EH (cell line): ENCODE measurements around the gene RMND1.
"Not testable (repeated sequence)": the region's sequence is repeated elsewhere in the genome, so short reads cannot be mapped to it uniquely, and the experiment has no call there.

Experiments used
- DNase-seq: peaks from one replicate; pipeline ENCODE4 v3.0.0-alpha.2; 2015; ENCODE audit warnings: low read depth

RMND1 gene

DNA sequence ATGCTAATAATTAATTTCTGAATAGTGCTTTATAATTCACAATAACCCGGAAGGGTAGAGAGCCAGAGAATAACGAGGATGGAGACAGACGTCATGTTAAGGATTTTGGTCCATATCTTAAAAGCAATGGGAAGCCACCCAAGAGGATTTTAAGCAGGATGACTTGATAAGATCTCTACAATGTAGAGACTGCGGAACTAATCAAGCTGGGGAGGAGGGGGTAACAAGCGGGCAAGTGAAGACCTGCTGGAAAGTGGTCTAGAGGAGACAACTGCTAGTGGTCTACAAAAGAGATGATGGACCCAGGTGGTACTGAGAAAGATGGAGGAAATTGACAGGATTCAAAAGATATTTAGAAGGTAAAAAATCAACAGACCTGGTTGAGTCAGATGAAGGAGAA lies 67.8 kb downstream of the RMND1 start:
- DNase-seq, result no peak

DNA sequence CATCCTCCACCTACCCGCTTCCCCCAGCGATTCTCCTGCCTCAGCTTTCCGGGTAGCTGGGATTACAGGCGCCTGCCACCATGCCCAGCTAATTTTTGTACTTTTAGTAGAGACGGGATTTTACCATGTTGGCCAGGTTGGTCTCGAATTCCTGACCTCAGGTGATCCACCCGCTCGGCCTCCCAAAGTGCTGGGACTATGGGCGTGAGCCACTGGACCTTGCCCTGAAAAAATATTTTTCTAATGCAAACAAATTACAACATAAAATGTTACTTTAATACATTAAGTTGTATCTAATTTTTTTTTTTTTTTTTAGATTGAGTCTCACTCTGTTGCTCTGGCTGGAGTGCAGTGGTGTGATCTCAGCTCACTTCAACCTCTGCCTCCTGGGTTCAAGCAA lies 69.3 kb downstream of the RMND1 start:
- not testable (repeated sequence) for DNase-seq

DNA sequence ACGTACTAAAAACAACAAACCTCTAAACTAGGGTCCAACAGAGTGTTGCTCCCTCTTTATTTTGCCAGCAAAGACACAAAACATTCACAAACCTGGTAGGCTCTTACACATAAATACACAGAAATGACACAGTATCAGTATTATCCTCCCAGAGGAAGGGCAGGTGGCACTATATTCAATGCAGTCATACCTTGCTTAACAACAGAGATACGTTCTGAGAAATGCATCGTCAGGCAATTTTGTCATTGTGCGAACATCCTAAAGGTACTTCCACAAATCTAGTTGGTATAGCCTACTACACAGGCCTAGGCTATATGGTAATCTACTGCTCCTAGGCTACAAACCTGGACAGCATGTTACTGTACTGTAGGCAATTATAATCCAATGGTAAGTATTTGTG lies 70.2 kb downstream of the RMND1 start:
- no peak for DNase-seq

DNA sequence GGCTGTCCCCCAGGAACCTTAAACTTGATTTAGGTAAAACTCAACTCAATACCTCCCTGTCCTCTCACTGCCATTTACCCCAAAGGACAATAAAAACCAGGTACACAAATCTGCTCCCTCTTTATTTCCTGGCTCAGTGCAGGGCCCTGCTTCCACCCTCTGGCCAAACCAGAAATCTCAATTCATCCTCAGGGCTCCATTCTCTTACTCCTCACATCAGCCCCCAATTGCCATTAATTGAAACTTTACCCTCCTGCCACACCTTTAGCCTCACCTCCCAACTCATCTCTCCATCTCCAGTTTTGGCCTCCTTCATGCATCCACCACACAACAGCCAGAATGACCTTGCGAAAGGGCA lies 71.1 kb downstream of the RMND1 start:
- no peak for DNase-seq

DNA sequence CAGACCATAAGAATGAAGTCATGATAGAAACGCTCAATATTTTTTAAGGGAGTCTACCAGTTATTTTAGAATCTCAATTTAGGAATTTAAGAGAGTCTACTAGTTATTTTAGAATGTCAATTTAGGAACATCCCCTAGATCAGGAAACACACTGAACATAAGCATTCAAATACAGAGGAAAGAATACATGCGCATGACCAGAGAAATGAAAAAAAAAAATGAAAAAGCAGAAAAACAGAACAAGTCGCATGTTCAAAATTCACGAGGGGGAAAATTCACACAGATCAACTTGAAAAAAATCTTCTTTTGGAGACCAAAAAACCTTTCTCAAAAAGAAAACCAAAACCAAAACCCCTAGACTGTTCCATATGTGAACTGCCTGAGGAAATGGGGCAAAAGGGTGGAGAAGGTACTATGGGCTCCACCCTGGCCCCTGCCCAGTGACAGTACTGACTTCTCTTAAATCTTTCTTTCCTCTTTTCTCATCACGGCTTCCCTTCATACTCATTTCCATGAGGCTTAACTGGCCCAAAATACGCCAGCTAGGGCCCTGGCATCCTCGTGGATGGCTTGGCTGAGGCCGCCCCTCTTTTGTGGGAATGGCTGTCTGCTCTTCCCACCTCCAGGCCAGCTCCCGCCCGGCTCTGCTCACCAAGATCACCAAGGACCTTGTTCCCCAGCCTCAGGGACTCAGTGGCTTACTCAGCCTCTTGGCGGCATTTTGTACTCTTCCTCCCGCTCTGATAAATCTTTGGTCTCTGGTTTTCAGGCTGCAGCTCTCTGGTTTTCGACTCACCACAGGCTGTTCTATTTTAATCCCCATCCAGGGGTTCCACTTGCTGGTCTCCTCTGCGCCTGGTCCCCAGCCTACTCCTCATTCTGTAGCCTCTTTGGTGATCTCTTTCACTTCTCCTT lies 71.7 kb downstream of the RMND1 start:
- no peak for DNase-seq

DNA sequence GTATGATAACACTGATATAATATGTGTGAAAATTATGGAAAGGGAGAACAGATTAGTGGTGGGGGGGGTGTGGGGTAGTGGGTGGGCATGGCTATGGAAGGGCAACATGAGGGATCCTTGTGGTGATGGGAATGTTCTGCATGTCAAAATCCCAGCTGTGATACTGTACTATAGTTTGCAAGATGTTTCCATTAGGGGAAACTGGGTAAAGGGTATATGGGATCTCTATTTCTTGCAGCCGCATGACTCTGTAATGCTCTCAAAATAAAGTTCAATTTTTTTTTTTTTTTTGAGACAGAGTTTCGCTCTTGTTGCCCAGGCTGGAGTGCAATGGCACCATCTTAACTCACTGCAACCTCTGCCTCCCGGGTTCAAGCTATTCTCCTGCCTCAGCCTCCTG lies 74.8 kb downstream of the RMND1 start:
- DNase-seq, result no peak

DNA sequence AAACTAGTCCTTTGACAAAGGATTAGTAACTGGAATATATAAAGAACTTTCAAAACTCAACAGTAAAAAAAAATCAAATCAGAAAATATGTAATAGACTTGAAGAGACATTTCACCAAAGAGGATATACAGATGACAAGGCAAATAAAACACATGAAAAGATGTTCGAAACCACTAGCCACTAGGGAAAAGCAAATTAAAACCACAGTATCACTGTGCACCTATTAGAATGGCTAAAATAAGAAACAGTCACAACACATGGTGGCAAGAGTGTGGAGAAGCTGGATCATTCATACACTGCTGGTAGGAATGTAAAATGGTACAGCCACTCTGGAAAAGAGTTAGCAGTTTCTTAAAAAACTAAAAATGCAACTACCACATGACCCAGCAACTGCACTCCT lies 75.5 kb downstream of the RMND1 start:
- DNase-seq, result no peak

DNA sequence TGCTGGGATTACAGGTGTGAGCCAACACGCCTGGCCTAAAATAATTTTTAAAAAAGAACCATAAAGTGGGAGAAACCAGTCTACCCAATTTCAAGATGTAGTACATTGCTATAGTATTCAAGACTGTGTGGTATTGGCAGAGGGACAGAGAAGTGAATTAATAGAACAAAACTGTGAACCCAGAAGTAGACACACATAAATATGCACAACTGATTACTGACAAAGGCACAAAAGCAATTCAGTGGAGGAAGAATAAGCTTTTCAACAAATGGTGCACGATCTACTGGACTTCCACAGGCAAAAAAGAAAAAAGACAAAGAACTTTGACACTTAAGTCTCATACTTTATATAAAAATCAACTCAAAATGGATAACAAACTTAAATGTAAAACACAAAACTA lies 76.1 kb downstream of the RMND1 start:
- DNase-seq, result no peak

DNA sequence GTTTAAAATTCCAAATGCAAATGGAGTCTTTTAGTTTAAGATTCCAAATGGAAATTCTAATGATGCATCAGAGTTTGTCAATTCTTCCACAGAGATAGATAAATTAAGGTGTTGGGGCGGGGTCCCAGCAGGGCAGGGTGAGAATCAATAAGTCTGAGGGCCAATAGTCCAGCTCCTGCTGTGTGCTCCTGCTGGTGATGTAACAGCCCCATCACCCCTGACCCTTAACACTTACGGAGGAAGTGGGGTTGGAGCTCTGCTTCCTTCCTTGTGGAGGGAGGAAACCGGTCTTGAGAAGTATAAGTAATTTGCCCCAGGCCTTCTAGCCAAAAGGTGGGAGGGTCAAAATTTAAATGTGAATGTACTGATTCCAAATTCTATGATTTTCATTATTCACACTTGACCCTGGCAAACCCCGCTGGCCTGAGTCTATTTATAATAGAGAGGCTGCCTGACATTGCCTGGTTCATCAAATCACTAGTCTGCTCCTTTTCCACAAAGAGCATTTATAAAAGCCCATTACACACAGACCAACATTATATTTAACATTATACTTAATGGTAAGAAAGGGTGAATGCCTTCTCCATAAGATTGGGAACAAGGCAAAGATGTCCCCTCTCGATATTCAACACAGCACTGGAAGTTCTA lies 77.8 kb downstream of the RMND1 start:
- DNase-seq, result no peak

DNA sequence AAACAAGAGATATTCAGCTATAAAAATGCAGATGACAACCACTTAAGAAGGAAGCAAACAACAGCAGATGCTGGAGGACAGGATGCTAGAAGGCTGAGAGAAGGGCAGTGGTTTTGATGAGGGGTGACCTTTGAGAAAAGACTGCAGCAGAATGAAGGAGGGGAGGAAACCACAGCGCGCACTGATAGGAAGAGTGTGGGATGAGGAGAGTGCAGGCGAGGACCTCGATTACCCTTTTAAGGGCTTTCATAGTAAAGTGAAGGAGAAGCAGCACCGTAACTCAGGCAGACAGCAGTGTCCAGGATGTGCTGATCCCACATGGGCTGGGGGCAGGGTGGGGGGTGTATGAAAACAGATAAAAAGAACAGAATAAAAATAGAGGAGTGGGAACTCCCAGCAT lies 79.8 kb downstream of the RMND1 start:
- DNase-seq, result no peak

DNA sequence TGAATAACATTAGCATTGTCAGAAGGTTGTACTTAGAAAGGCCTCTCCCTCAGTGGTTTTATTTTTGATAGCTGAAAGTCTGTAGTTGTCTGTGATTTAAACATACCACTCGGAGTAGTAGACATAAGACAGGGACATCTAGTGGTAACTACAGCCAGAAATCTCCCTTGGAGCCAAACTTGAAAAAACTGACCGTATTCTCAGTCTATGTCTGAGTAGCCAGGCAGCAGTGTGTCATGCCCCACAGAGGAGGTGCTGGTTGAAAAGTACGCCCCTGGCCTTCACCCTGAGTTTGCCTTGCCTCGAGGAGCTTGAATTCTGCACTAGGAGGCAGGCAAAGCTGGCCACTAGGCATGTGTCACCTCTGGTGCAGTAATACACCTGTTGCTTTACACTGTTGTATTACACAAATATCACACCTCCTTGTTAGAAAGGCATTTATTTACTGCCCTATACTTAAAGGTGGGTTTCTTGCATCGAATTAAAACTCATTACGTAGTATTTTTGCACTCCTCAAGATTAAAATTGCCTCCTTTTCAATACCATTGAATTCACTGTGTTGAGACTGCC lies 81.3 kb downstream of the RMND1 start:
- DNase-seq, result peak; percentile 35

DNA sequence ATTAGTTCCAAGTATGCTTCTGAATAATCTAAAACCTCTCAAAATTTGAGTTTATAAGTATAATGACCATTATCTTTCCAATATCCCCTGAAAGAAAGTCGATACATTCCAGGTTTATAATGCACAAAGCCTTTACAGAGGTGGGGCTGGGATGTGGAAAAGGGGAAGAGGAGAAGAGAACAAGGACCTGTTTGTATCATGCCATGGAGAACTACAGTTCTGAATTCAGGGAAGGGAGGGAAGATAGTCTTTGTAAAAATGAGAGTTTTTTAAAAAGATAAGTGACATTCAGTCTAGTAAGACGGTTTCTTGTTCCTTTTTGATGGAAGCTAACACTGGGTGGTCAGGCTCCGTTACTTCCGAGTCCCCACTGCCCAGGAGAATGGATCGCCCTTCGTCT lies 86.7 kb downstream of the RMND1 start:
- no peak for DNase-seq

DNA sequence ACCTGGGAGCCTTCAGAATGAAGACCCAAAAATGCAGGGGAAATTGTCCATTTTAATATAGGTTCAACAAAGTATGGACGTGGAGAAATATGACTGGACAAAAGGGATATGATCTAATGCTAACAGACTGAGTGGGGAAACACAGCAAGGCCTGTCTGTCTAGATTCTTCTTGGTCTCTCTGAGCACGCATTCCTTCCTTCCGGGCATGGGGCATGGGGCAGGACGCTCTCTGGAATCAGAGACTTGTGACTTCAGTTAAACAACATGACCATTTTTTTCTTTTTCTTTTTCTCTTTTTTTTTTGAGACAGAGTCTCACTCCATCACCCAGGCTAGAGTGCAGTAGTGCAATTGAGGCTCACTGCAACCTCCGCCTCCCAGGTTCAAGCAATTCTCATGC lies 92.4 kb downstream of the RMND1 start:
- no peak for DNase-seq

DNA sequence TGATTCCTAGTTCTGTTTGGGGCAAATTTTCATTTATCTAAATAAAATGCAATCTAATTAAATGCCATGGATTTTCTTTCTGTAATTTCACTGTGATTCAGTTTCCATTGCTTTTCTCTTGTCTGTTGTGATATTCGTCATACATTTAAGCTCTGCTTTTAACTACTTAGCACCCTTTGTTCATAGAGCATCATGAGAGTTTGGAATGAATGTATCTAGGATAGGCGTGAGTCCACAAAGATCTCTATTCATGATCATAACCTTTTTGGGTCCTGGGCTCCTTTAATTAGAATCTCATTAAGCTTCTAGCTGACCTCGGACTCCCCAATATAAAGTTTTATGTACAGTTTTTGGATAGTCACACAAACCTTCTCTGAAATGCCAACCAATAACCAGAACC lies 93.5 kb downstream of the RMND1 start:
- no peak for DNase-seq

DNA sequence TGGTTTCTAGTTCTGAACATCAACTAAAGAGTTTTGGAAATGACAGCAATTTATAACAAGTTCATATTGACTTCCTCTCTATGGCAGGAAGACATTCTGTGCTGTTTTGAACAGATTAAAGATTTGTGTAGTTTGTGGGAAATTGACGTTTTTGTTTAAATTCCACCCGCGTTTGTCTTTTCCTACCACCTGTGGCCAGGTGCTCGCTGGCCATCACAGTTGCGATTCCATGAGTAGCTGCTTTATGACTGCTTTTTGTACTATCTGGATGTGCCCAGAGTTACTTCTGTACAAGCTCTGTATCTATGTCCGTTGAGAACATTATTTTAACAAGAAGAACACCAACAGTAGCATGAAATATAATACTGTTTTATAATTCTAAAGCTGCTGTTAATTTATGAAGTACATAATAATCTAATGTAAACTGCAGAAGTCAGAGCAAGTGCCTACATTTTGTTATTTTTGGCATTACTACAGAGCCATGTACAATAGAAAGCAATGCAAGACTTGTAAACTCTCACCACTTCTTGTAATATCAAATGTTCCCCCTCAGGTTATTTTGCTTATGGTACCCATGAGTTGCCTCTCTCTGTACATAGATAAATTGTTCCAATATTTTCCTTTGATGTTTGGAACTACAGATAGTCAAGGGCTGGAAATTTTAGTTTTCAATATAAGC lies 94.0 kb downstream of the RMND1 start:
- DNase-seq, result no peak

DNA sequence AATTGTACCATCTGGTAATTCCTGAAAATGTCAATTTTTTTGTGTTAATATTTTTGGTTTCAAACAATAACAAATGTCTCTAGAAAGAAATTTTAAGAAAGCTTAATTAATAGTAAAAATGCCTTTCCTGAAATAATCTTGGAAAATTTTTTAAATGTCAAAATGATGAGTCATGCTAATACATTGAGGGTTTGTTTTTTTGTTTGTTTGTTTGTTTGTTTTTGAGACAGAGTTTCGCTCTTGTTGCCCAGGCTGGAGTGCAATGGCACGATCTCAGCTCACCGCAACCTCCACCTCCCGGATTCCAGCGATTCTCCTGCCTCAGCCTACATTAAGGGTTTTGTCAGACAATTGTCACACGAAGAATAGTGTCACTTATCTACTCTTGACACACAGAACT lies 94.9 kb downstream of the RMND1 start:
- not testable (repeated sequence) for DNase-seq
